Measurements from ENCODE around the gene CFAP221. TPM values are rescaled to one million over a fixed set of nuclear protein-coding genes. Genes with fewer than 3 reads are reported as not detected.

The CFAP221 gene
- total RNA-seq, 1 experiment from 2014 or later: 0.20 TPM

GRCh38 chr2:119574108-119574815 lies 30.0 kb downstream of the CFAP221 start:
- H4K91ac ChIP-seq (ENCODE audit: insufficient read length, low read depth, low read length): no peak overlapping the region
- no peak overlapping the region for H3K4me2 ChIP-seq (ENCODE audit: insufficient read depth, insufficient read length, low read length)
- H3K18ac ChIP-seq (ENCODE audit: insufficient read length, low read depth, low read length): no peak overlapping the region
- H3K79me1 ChIP-seq (ENCODE audit: insufficient read depth, low read depth, low read length, poor library complexity, severe bottlenecking): no peaks in the 10 kb centered on the region
- H3K4me1 ChIP-seq (ENCODE audit: insufficient read depth, low read length): no peaks in the 10 kb centered on the region
- H3K27me3 Mint-ChIP-seq (ENCODE audit: low read depth): peaks cover 39% of the 10 kb centered on the region
- H3K9ac ChIP-seq (ENCODE audit: extremely low read depth, insufficient read length, low read length): no peak overlapping the region
- peaks cover 7 to 9% of the 10 kb centered on the region in 2 experiments; a peak in 4 of 5 replicates for H3K9me3 Mint-ChIP-seq
- no peak overlapping the region for H3T11ph ChIP-seq (ENCODE audit: low read length)
- H3K79me2 ChIP-seq (ENCODE audit: insufficient read depth, low read length): no peaks in the 10 kb centered on the region
- no peak overlapping the region for H4K5ac ChIP-seq (ENCODE audit: insufficient read length, low read depth, low read length)
- TF ChIP-seq, protein P1, sequence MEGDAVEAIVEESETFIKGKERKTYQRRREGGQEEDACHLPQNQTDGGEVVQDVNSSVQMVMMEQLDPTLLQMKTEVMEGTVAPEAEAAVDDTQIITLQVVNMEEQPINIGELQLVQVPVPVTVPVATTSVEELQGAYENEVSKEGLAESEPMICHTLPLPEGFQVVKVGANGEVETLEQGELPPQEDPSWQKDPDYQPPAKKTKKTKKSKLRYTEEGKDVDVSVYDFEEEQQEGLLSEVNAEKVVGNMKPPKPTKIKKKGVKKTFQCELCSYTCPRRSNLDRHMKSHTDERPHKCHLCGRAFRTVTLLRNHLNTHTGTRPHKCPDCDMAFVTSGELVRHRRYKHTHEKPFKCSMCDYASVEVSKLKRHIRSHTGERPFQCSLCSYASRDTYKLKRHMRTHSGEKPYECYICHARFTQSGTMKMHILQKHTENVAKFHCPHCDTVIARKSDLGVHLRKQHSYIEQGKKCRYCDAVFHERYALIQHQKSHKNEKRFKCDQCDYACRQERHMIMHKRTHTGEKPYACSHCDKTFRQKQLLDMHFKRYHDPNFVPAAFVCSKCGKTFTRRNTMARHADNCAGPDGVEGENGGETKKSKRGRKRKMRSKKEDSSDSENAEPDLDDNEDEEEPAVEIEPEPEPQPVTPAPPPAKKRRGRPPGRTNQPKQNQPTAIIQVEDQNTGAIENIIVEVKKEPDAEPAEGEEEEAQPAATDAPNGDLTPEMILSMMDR (conservative IDR thresholded peaks at IDR 0.05): no peak
- H3K27ac Mint-ChIP-seq: no peak overlapping the region
- H3K14ac ChIP-seq (ENCODE audit: insufficient read depth, low read length): no peak overlapping the region
- peaks cover 3% of the 10 kb centered on the region in 3 experiments; a peak in 4 of 7 replicates for H3K36me3 Mint-ChIP-seq (ENCODE audit: insufficient read depth in 1 of 3, low read depth in 3 of 3)
- H2BK15ac ChIP-seq (ENCODE audit: low read depth, low read length): no peak overlapping the region
- H2BK120ac ChIP-seq (ENCODE audit: low read depth, low read length, poor library complexity, severe bottlenecking): no peak overlapping the region
- H3K56ac ChIP-seq (ENCODE audit: insufficient read length, low read depth, low read length): no peak overlapping the region
- H3K4me3 Mint-ChIP-seq: no peak overlapping the region
- H4K20me1 ChIP-seq (ENCODE audit: control insufficient read depth, insufficient read depth, insufficient read length): no peaks in the 10 kb centered on the region
- no peak overlapping the region for H3K4ac ChIP-seq (ENCODE audit: low read depth, low read length)
- H3K23me2 ChIP-seq (ENCODE audit: insufficient read length, low read depth, low read length, poor library complexity, severe bottlenecking): no peaks in the 10 kb centered on the region
- H3K27me3 ChIP-seq (ENCODE audit: insufficient read depth, low read length): no peaks in the 10 kb centered on the region
- H3K23ac ChIP-seq (ENCODE audit: insufficient read length, low read depth, low read length): no peak overlapping the region
- H3K4me1 Mint-ChIP-seq: no peaks in the 10 kb centered on the region
- H2BK5ac ChIP-seq (ENCODE audit: insufficient read length, low read length): no peak overlapping the region
- no peak overlapping the region for H2AFZ ChIP-seq (ENCODE audit: low read length)
- H3K27ac ChIP-seq (ENCODE audit: insufficient read length, low read depth, low read length): no peak overlapping the region
- WGBS (ENCODE audit: extremely low coverage, insufficient read length, low lambda C conversion rate): no CpG with 5 or more reads among the region's 3 CpGs
- H2AK5ac ChIP-seq (ENCODE audit: insufficient read length, low read length): no peak overlapping the region
- DNase-seq: no peak
- no peak overlapping the region for H4K8ac ChIP-seq (replicated peaks; ENCODE audit: insufficient read length, low read depth, low read length)
- no peak overlapping the region for H2BK12ac ChIP-seq (ENCODE audit: insufficient read length, low read depth, low read length)
- H3K9me3 ChIP-seq (ENCODE audit: control insufficient read depth, low read depth, low read length): no peaks in the 10 kb centered on the region
- no peak overlapping the region for H2BK20ac ChIP-seq (ENCODE audit: low read depth, low read length, poor library complexity, severe bottlenecking)

Measured in H9 (cell line).